Spleen (tissue), 11 donors: ENCODE results near the gene TGFBR3L. TPM values are rescaled to one million over a fixed set of nuclear protein-coding genes. Genes with fewer than 3 reads are reported as not detected.

ENCODE experiments used
- DNase-seq: peaks from one replicate; pipeline ENCODE4 v3.0.0-alpha.2; 2020
- H3K27ac ChIP-seq, 8 donors: fragments of 200-600 bp; sonication (generic) in 7 of 8; 1 replicate in 4 of 8; 2 replicates in 4 of 8; pipeline versions ENCODE4 v1.5.0 to v1.8.0; 2016 to 2021; ENCODE audit warnings: inconsistent platforms in 4 of 8, mild to moderate bottlenecking in 4 of 8, moderate library complexity in 1 of 8
- H3K27me3 ChIP-seq, 7 donors: fragments of 200-600 bp; sonication (generic) in 6 of 7; replicated peaks in 1 of 7; 1 replicate in 4 of 7; 2 replicates in 3 of 7; pipeline versions ENCODE4 v1.5.0 to v1.8.0; 2016 to 2021; ENCODE audit warnings: inconsistent platforms in 3 of 7, mild to moderate bottlenecking in 1 of 7
- H3K36me3 ChIP-seq, 6 donors: fragments of 200-600 bp; sonication (generic) in 5 of 6; 1 replicate in 4 of 6; 2 replicates in 2 of 6; pipeline versions ENCODE4 v1.5.0 to v1.8.0; 2016 to 2021; ENCODE audit warnings: inconsistent platforms in 2 of 6
- H3K4me1 ChIP-seq, 6 donors: fragments of 200-600 bp; sonication (generic) in 5 of 6; 1 replicate in 3 of 6; 2 replicates in 3 of 6; pipeline versions ENCODE4 v1.5.0 to v1.8.0; 2016 to 2021; ENCODE audit warnings: inconsistent platforms in 3 of 6
- H3K4me3 ChIP-seq, 8 donors: fragments of 200-600 bp; sonication (generic) in 7 of 8; 1 replicate in 4 of 8; 2 replicates in 4 of 8; pipeline versions ENCODE4 v1.5.0 to v1.8.0; 2016 to 2021; ENCODE audit warnings: inconsistent platforms in 4 of 8, mild to moderate bottlenecking in 4 of 8, moderate library complexity in 2 of 8
- H3K9me3 ChIP-seq, 8 donors: fragments of 200-600 bp; sonication (generic) in 7 of 8; 1 replicate in 4 of 8; 2 replicates in 4 of 8; pipeline versions ENCODE4 v1.5.0 to v1.8.0; 2016 to 2021; ENCODE audit warnings: inconsistent platforms in 4 of 8
- POLR2A ChIP-seq, 3 donors: fragments of 450-650 bp; IDR thresholded peaks; one replicate each; pipeline ENCODE4 v1.5.1; 2017; ENCODE audit warnings: antibody characterized with exemption in 3 of 3, mild to moderate bottlenecking in 1 of 3
- POLR2AphosphoS5 ChIP-seq, 3 donors: sonication (generic); formaldehyde crosslinking; IDR thresholded peaks; one replicate each; pipeline ENCODE4 v1.5.1; 2017; ENCODE audit warnings: antibody characterized with exemption in 3 of 3
- WGBS, 5 donors: extraction: QIAGEN DNeasy Blood & Tissue Kit in 3 of 5; methylation state at CpG; one replicate each; pipeline versions ENCODE4 v1.1.5 to v1.1.7; 2013 to 2018; 5-methylcytosine and 5-hydroxymethylcytosine counted together
- intact Hi-C: fragments of 100-400 bp; cut with DNase I; formaldehyde crosslinking; loops from one replicate; pipeline ENCODE4 v1.15.0; 2023; ENCODE audit warnings: low total_unique reads
- polyA plus RNA-seq, 3 donors: library from polyadenylated mRNA; stranded (reverse); fragments of 200-250 nt; gene quantifications; one replicate each; pipeline ENCODE4 v1.2.1, GENCODE V29; 2013
- total RNA-seq, 7 donors: library from RNA; depleted of rRNA in 3 of 7; stranded (reverse); fragments of >200 nt in 3 of 7; fragmentation: NEBNext Ultra II Directional in 4 of 7; extraction: Animal tissue kit (Norgen Biotek cat#: 25700) in 4 of 7; gene quantifications; one replicate each; pipeline versions ENCODE4 v1.1.0 to v1.2.1, GENCODE V29; 2016 to 2021
- TF ChIP-seq, protein P1 (sequence below), 11 experiments: fragments of 200-600 bp in 7 of 11; fragments of 450-650 bp in 4 of 11; sonication (generic) in 4 of 11; IDR thresholded peaks in 8 of 11; conservative IDR thresholded peaks in 3 of 11; 1 replicate in 7 of 11; 2 replicates in 4 of 11; pipeline versions ENCODE4 v1.4.0 to v1.8.0; 2016 to 2021; ENCODE audit warnings: antibody characterized with exemption in 11 of 11, inconsistent platforms in 4 of 11, mild to moderate bottlenecking in 1 of 11
- donor health status: healthy with polysubstance abuse.
- donor health status: DM: no; HTN: no; CAD: no; lungs with moderate emphysema.
- donor health status: DM: no; HTN: no; CAD: no.
- donor health status: Bipolar disorder and iron deficiency.
- donor health status: healthy.
- donor health status: DM: no; HTN: no; CAD: no.
- donor health status: DM: yes; HTN: yes; CAD: no.

TGFBR3L gene
- total and polyA plus RNA-seq, 10 donors = 0.11 TPM; not detected in 9

DNA sequence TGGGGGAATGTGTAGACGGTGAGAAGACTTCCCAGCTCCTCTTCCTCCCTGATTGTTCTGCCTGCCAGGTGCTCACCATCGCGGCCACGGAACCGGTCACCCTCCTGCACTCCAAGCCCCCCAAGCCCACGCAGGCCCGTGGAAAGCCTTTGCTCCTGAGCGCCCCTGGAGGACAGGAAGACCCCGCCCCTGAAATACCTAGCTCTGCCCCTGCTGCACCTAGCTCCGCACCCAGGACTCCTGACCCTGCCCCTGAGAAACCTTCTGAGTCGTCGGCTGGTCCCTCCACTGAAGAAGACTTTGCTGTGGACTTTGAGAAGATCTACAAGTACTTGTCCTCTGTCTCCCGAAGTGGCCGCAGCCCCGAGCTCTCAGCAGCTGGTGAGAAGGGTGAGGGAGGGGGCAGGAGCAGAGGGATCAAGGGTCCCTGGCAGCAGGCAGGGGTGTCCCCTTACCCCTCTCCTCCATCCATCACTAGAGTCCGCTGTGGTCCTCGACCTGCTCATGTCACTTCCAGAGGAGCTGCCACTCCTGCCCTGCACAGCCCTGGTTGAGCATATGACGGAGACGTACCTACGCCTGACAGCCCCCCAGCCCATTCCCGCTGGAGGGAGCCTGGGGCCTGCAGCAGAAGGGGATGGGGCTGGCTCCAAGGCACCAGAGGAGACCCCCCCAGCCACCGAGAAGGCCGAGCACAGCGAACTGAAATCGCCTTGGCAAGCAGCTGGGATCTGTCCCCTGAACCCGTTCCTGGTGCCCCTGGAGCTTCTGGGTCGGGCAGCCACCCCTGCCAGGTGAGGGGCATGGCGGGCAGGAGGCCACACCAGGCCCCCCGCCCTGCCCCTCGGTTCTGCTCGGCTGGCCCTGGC, 7.6 kb downstream of the TGFBR3L start:
- intact Hi-C loops = no loop called here
- WGBS, 5 donors = 91 to 98% (median 94%) methylated on average over 26 to 31 of the region's 31 CpGs
- Histone ChIP-seq H3K4me3 (peak overlapping the region in 5 of 8 donors; percentile 45 to 94 (median 77)), H3K4me1 (peaks cover 35 to 90% (median 69%) of the 10 kb centered on the region in 6 donors), H3K27me3 (peaks cover 0 to 42% (median 23%) of the 10 kb centered on the region in 7 donors), H3K36me3 (peaks cover 3 to 25% (median 11%) of the 10 kb centered on the region in 6 donors), H3K9me3 (no peaks in the 10 kb centered on the region), H3K27ac (peak overlapping the region in 7 of 8 donors; percentile 85 to 96 (median 94))
- peak; percentile 82 for DNase-seq
- TF ChIP-seq POLR2A (IDR thresholded peaks at IDR 0.05) (no peak), POLR2AphosphoS5 (IDR thresholded peaks at IDR 0.05) (no peak)
- TF ChIP-seq, protein P1, sequence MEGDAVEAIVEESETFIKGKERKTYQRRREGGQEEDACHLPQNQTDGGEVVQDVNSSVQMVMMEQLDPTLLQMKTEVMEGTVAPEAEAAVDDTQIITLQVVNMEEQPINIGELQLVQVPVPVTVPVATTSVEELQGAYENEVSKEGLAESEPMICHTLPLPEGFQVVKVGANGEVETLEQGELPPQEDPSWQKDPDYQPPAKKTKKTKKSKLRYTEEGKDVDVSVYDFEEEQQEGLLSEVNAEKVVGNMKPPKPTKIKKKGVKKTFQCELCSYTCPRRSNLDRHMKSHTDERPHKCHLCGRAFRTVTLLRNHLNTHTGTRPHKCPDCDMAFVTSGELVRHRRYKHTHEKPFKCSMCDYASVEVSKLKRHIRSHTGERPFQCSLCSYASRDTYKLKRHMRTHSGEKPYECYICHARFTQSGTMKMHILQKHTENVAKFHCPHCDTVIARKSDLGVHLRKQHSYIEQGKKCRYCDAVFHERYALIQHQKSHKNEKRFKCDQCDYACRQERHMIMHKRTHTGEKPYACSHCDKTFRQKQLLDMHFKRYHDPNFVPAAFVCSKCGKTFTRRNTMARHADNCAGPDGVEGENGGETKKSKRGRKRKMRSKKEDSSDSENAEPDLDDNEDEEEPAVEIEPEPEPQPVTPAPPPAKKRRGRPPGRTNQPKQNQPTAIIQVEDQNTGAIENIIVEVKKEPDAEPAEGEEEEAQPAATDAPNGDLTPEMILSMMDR (IDR thresholded peaks at IDR 0.05 in 8 of 11, conservative IDR thresholded peaks at IDR 0.05 in 3 of 11) = no peak

DNA sequence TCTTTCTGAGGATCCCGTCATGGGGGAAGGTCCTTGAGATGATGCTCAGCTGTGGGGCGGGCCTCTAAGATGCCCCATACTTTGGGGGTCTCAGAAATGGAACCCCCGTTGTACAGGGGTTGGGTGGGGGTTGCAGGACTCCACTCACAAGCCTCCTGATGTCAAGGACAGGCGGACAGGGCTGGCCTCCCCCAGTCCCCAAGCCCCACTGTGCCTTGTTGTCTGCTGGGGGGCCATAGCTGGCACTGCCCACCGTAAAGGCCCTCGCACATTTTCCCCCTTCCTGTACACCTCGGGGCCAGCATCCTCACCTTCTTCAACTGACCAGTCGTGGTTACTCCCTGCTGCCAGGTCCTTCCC, 8.2 kb downstream of the TGFBR3L start:
- H3K9me3 ChIP-seq = no peaks in the 10 kb centered on the region
- TF ChIP-seq POLR2AphosphoS5 (IDR thresholded peaks at IDR 0.05) (no peak), POLR2A (IDR thresholded peaks at IDR 0.05) (no peak)
- TF ChIP-seq, protein P1 (IDR thresholded peaks at IDR 0.05 in 8 of 11, conservative IDR thresholded peaks at IDR 0.05 in 3 of 11) = no peak
- H3K36me3 ChIP-seq = peaks cover 3 to 25% (median 11%) of the 10 kb centered on the region in 6 donors
- H3K4me1 ChIP-seq = peaks cover 29 to 90% (median 66%) of the 10 kb centered on the region in 6 donors
- intact Hi-C loops = no loop called here
- WGBS, 5 donors = 84 to 94% (median 88%) methylated on average over 8 of the region's 8 CpGs
- peak overlapping the region in 2 of 8 donors; percentile 96 for H3K27ac ChIP-seq
- H3K27me3 ChIP-seq = peaks cover 0 to 36% (median 17%) of the 10 kb centered on the region in 7 donors
- H3K4me3 ChIP-seq = no peak overlapping the region
- DNase-seq = no peak

DNA sequence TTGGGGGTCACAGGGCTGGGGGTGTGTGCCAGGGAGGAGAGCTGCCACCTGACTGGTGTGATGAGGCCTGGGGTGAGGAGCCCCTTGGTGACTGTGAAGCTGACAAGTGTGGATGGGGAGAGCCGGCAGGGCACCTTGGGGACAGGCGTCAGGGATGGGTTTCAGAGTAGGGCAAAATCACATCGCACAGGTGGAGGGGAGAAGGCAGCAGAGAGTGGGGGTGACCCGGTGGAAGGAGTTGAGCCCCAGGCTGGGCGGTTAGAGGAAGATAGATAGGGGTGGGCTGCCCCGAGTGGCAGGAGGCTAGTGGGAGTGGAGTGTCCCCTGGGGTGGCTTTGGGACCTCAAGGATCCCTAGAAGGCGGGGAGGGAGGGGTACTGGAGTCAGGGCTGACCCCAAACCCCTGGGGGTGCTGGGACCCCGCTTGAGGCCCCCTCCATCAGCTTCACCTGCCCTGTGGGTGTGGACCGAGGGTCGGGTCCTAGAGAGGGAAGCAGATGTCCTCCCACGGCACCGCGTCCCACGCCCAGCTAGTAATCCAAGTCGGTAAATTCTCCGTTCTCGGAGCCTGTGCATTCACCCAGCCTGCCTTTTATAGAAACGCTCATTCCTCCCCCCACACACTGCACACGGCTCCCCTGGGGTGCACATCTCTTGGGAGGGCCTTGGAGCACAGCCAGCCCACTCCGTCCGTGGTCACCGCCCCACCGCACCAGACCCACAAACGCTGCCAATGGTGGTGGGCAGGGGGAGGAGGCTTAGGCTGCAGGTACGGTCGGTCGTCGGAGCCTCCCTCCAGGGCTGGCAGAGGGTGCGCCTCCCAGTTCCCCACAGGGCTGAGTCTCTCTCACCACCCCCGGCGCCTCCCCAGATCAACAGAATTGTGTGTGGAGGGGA, 8.9 kb downstream of the TGFBR3L start:
- WGBS, 5 donors = 81 to 87% (median 86%) methylated on average over 21 to 31 of the region's 31 CpGs
- peaks cover 0 to 29% (median 10%) of the 10 kb centered on the region in 7 donors for H3K27me3 ChIP-seq
- H3K4me1 ChIP-seq = peaks cover 27 to 89% (median 62%) of the 10 kb centered on the region in 6 donors
- intact Hi-C loops = no loop called here
- DNase-seq = peak; percentile 80
- peaks cover 3 to 25% (median 11%) of the 10 kb centered on the region in 6 donors for H3K36me3 ChIP-seq
- H3K4me3 ChIP-seq = no peak overlapping the region
- TF ChIP-seq POLR2AphosphoS5 (IDR thresholded peaks at IDR 0.05) (no peak), POLR2A (IDR thresholded peaks at IDR 0.05) (no peak)
- TF ChIP-seq, protein P1 (IDR thresholded peaks at IDR 0.05 in 8 of 11, conservative IDR thresholded peaks at IDR 0.05 in 3 of 11) = no peak
- H3K27ac ChIP-seq = peak overlapping the region in 1 of 8 donors; percentile 11
- no peaks in the 10 kb centered on the region for H3K9me3 ChIP-seq
